ENCODE measurements around the gene NELFB.

- TF ChIP-seq POLR2A (IDR thresholded peaks at IDR 0.05; ENCODE audit: low read length) (peak; percentile 82), GATA1 (IDR thresholded peaks at IDR 0.05; ENCODE audit: low read depth, low read length) (no peak)
Measured at GRCh38 chr9:137223078-137223970, 31.8 kb upstream of the NELFB start.
